Astrocyte (in vitro differentiated cells and primary cell): ENCODE measurements around the gene CLEC2B.

Experiments used
- CTCF ChIP-seq: IDR thresholded peaks from 2 replicates; pipeline ENCODE4 v1.5.1; 2011; ENCODE audit warnings: low read depth, mild to moderate bottlenecking, inconsistent platforms, low read length, moderate library complexity; ENCODE audit not compliant: insufficient read depth
- EZH2 ChIP-seq: IDR thresholded peaks from 2 replicates; pipeline ENCODE4 v1.6.1; 2012; ENCODE audit warnings: mild to moderate bottlenecking, low read length, inconsistent platforms; ENCODE audit not compliant: insufficient read depth

GRCh38 chr12:9883175-9883574 is 14.0 kb upstream of the CLEC2B start:
- no peak for TF ChIP-seq CTCF
- TF ChIP-seq EZH2, result no peak
